NT2/D1 (cell line): ENCODE data around the gene IDI2.

Source experiments
- SUZ12 ChIP-seq: IDR thresholded peaks from 2 replicates; pipeline ENCODE4 v1.6.1; 2011; ENCODE audit not compliant: insufficient read length, insufficient read depth; ENCODE audit errors: extremely low read depth
- YY1 ChIP-seq: IDR thresholded peaks from 2 replicates; pipeline ENCODE4 v1.6.1; 2011; ENCODE audit not compliant: insufficient read length, insufficient read depth

DNA sequence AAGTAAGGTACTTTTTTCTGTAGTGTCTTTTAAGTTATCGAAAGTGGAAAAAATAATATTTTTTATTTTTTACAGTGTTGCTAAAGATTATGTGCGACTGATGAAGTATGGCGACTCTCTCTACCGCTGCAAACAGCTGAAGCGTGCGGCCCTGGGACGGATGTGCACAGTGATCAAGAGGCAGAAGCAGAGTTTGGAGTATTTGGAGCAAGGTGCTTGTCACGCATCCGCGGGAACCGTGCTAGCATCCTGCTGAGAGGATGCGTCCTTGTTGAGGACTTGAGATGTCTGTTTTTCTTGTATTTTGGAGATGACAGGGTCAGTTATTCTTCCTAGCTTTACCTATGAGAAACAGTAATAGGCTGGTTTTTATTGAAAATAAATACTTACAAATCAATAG is 29.6 kb downstream of the IDI2 start:
- TF ChIP-seq YY1 (no peak), SUZ12 (no peak)
